HepG2 (cell line): Measurements from ENCODE around the gene LANCL3. TPM values are rescaled to one million over a fixed set of nuclear protein-coding genes. Genes with fewer than 3 reads are reported as not detected.

Source experiments
- ATAC-seq: fragments of 200-7000 bp; cut with Tn5 transposase; 3 replicates; pipeline ENCODE4 v1.9.1; 2020; ENCODE audit warnings: mild to moderate bottlenecking, moderate library complexity
- BruUV-seq: library from RNA; stranded (reverse); fragments of 400-500 nt; replicated peaks from 2 replicates; lab custom pipeline; 2021; lab: Mats Ljungman, UMichigan
- CTCF ChIA-PET: fragments of 300-600 bp; formaldehyde crosslinking; extraction: SDS; loops from one replicate; lab custom pipeline; 2021; ENCODE audit warnings: low total read pairs, inconsistent platforms, low intra/inter-chr PET ratio; lab: Yijun Ruan, JAX
- POLR2A ChIA-PET: fragments of 350-600 bp; sonication (Branson Sonifier 250); formaldehyde crosslinking; loops from one replicate; lab custom pipeline; 2020; ENCODE audit warnings: antibody characterized with exemption, inconsistent platforms; lab: Yijun Ruan, JAX
- DNase-seq: peaks from one replicate; pipeline ENCODE4 v3.0.0-alpha.2; 2015; ENCODE audit warnings: low spot score
- FAIRE-seq: peaks from 3 replicates; lab custom pipeline; 2011; peaks lifted over from hg19 to GRCh38; lab: Jason Lieb, UNC
- H2AFZ ChIP-seq: one replicate; pipeline ENCODE4 v1.6.1; 2011; ENCODE audit warnings: low read length, inconsistent platforms
- H3K27ac ChIP-seq: fragments of 300-600 bp; 3 replicates; pipeline ENCODE4 v1.8.0; 2011; ENCODE audit warnings: mixed run types, mild to moderate bottlenecking, mixed read lengths, low read length, inconsistent platforms; ENCODE audit not compliant: insufficient read depth; ENCODE audit errors: extremely low read length
- H3K27me3 ChIP-seq, 2 experiments: fragments of 200-600 bp in 1 of 2; 2 replicates in 1 of 2; 3 replicates in 1 of 2; pipeline versions ENCODE4 v1.6.0 to v1.8.0; 2011; ENCODE audit warnings: low read length in 2 of 2, mild to moderate bottlenecking in 2 of 2, moderate library complexity in 2 of 2, inconsistent platforms in 1 of 2; ENCODE audit not compliant: insufficient read depth in 2 of 2, control insufficient read depth in 1 of 2
- H3K36me3 ChIP-seq, 2 experiments: fragments of 200-600 bp in 1 of 2; replicated peaks in 1 of 2; 2 replicates in 1 of 2; 3 replicates in 1 of 2; pipeline versions ENCODE4 v1.5.1 to v1.8.0; 2011; ENCODE audit warnings: low read length in 2 of 2, inconsistent platforms in 1 of 2; ENCODE audit not compliant: insufficient read depth in 2 of 2, control insufficient read depth in 1 of 2
- H3K4me1 ChIP-seq: 2 replicates; pipeline ENCODE4 v1.5.1; 2012; ENCODE audit warnings: low read length, inconsistent platforms; ENCODE audit not compliant: insufficient read depth
- H3K4me2 ChIP-seq: 2 replicates; pipeline ENCODE4 v1.6.0; 2011; ENCODE audit warnings: low read depth, low read length, inconsistent platforms
- H3K4me3 ChIP-seq, 3 experiments: fragments of 200-600 bp in 1 of 3; sonication (generic), shearing (Covaris generic) in 1 of 3; replicated peaks in 1 of 3; 2 replicates each; pipeline ENCODE4 v1.5.1; 2011 to 2016; ENCODE audit warnings: low read length in 3 of 3, inconsistent platforms in 2 of 3, low read depth in 2 of 3, mild to moderate bottlenecking in 2 of 3, control low read depth in 1 of 3, mixed read lengths in 1 of 3; ENCODE audit not compliant: insufficient read depth in 1 of 3
- H3K79me2 ChIP-seq: one replicate; pipeline ENCODE4 v1.6.1; 2011; ENCODE audit warnings: low read length, inconsistent platforms; ENCODE audit not compliant: insufficient read depth
- H3K9ac ChIP-seq: 2 replicates; pipeline ENCODE4 v1.6.0; 2011; ENCODE audit warnings: mild to moderate bottlenecking, low read depth, low read length, inconsistent platforms; ENCODE audit not compliant: insufficient read depth
- H3K9me3 ChIP-seq: 2 replicates; pipeline ENCODE4 v1.5.1; 2012; ENCODE audit warnings: mild to moderate bottlenecking, low read length
- H4K20me1 ChIP-seq: 2 replicates; pipeline ENCODE4 v1.6.0; 2011; ENCODE audit warnings: inconsistent platforms, mild to moderate bottlenecking, low read length, moderate library complexity; ENCODE audit not compliant: insufficient read depth
- ATRX ChIP-seq: sonication (generic); formaldehyde crosslinking; IDR thresholded peaks from 2 replicates; pipeline ENCODE4 v1.4.0; 2020; ENCODE audit warnings: missing genetic modification reagents, borderline replicate concordance
- DNMT1 ChIP-seq: sonication (generic); formaldehyde crosslinking; IDR thresholded peaks from 2 replicates; pipeline ENCODE4 v1.5.1; 2020; ENCODE audit warnings: mild to moderate bottlenecking, missing genetic modification reagents
- GPN1 ChIP-seq: sonication (generic); formaldehyde crosslinking; IDR thresholded peaks from 2 replicates; pipeline ENCODE4 v1.5.1; 2020; ENCODE audit warnings: missing genetic modification reagents, borderline replicate concordance
- HOXD1 ChIP-seq: sonication (generic); formaldehyde crosslinking; IDR thresholded peaks from 2 replicates; pipeline ENCODE4 v1.5.0; 2020; ENCODE audit warnings: missing genetic modification reagents
- MIER3 ChIP-seq: IDR thresholded peaks from 2 replicates; pipeline ENCODE4 v1.6.1; 2016; ENCODE audit warnings: missing compliant biosample characterization, borderline replicate concordance
- SIX4 ChIP-seq: sonication (generic); formaldehyde crosslinking; IDR thresholded peaks from 2 replicates; pipeline ENCODE4 v1.4.0; 2020; ENCODE audit warnings: missing genetic modification reagents
- STAG1 ChIP-seq: sonication (generic); formaldehyde crosslinking; IDR thresholded peaks from 2 replicates; pipeline ENCODE4 v1.4.0; 2020; ENCODE audit warnings: missing genetic modification reagents
- TRIM24 ChIP-seq: sonication (generic); formaldehyde crosslinking; IDR thresholded peaks from 2 replicates; pipeline ENCODE4 v1.8.0; 2022; ENCODE audit warnings: mild to moderate bottlenecking, missing genetic modification reagents
- ZNF121 ChIP-seq: sonication (generic); formaldehyde crosslinking; IDR thresholded peaks from 2 replicates; pipeline ENCODE4 v1.5.0; 2020; ENCODE audit warnings: mild to moderate bottlenecking, missing genetic modification reagents
- ZNF235 ChIP-seq: sonication (generic); formaldehyde crosslinking; IDR thresholded peaks from 2 replicates; pipeline ENCODE4 v1.8.1; 2023; ENCODE audit warnings: mild to moderate bottlenecking, missing genetic modification reagents, borderline replicate concordance
- WGBS: methylation state at CpG from one replicate; pipeline ENCODE4 v1.1.6; 2017; ENCODE audit warnings: low lambda C conversion rate; 5-methylcytosine and 5-hydroxymethylcytosine counted together
- in situ Hi-C: cut with HindIII; loops from 2 replicates; pipeline ENCODE4 v1.10.0; 2017; ENCODE audit warnings: low pct_unique_long_range_greater_than_20kb; ENCODE audit not compliant: extremely low pct_ligation_motif_present
- intact Hi-C: fragments of 100-400 bp; cut with micrococcal nuclease; formaldehyde crosslinking; loops from one replicate; pipeline ENCODE4 v1.10.0; 2022; ENCODE audit not compliant: unreplicated experiment
- polyA plus RNA-seq, 8 experiments: library from polyadenylated mRNA; depleted of rRNA in 3 of 8; stranded (reverse) in 7 of 8; unstranded in 1 of 8; fragments of >200 nt; fragmentation: Illumina TruSeq in 4 of 8; extraction: Trizol in 4 of 8; gene quantifications; 2 replicates each; pipeline versions ENCODE4 v1.2.1 to v1.2.3, GENCODE V29; 2011 to 2016; ENCODE audit warnings: low read depth in 4 of 8, missing spikeins in 1 of 8, mixed read lengths in 1 of 8; ENCODE audit not compliant: insufficient read depth in 1 of 8
- total RNA-seq, 5 experiments: library from RNA; depleted of rRNA; stranded (reverse); fragments of >200 nt; fragmentation: Illumina TruSeq; extraction: Trizol; gene quantifications; 2 replicates each; pipeline ENCODE4 v1.2.3, GENCODE V29; 2016; ENCODE audit warnings: low read depth in 1 of 5
- TF ChIP-seq, protein P1 (sequence below): IDR thresholded peaks from 2 replicates; pipeline ENCODE4 v1.6.1; 2016; ENCODE audit warnings: missing compliant biosample characterization, missing genetic modification reagents, borderline replicate concordance
- TF ChIP-seq, protein P2 (sequence below): sonication (generic); formaldehyde crosslinking; conservative IDR thresholded peaks from 2 replicates; pipeline ENCODE4 v1.8.0; 2022; ENCODE audit warnings: missing genetic modification reagents
- TF ChIP-seq, protein P3 (sequence below): sonication (generic); formaldehyde crosslinking; IDR thresholded peaks from 2 replicates; pipeline ENCODE4 v1.8.1; 2023; ENCODE audit warnings: mild to moderate bottlenecking, moderate library complexity, missing genetic modification reagents
- TF ChIP-seq, protein P4 (sequence below): sonication (generic); formaldehyde crosslinking; IDR thresholded peaks from 2 replicates; pipeline ENCODE4 v1.4.0; 2020; ENCODE audit warnings: missing genetic modification reagents, borderline replicate concordance

LANCL3 gene
- total and polyA plus RNA-seq, 2 of the 13 experiments (the other 11 are each of a cell fraction or from before 2014, with no cell fraction given) = not detected

DNA sequence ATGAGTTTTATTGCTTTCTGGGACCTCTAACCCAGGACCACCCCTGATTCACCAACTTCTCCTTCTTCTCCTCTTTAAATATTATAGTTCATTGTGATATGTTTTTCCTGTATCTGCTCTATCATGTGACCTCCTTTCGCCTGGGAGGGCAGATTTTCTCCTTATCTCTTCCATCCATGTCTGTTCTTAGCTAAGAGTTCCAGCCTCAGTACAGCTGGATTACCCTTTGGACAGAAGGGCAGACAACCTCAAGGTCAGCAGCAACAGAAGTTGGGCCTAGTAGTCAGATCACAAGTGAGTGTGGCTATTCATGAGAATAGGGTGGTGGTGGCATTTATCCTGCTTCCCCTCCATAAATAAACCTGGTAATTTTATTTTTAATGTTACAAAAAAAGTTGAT is 108.4 kb downstream of the LANCL3 start:
- ATAC-seq = no peak
- FAIRE-seq = no peak
- Histone ChIP-seq H3K27ac (no peak overlapping the region), H3K4me2 (no peak overlapping the region), H3K9ac (no peak overlapping the region), H4K20me1 (no peaks in the 10 kb centered on the region), H3K36me3 (no peaks in the 10 kb centered on the region), H3K4me3 (no peak overlapping the region), H3K27me3 (no peaks in the 10 kb centered on the region), H3K4me1 (no peaks in the 10 kb centered on the region), H3K9me3 (no peaks in the 10 kb centered on the region), H2AFZ (no peak overlapping the region), H3K79me2 (no peaks in the 10 kb centered on the region)
- POLR2A ChIA-PET = no interaction called here
- in situ Hi-C loops = no loop called here
- intact Hi-C loops = no loop called here
- no peak for DNase-seq
- WGBS = 6% methylated on average over 1 of the region's 1 CpG
- CTCF ChIA-PET = no interaction called here
- BruUV-seq = no TSS peak
- no peak for TF ChIP-seq ZNF235 (CRISPR knock-in tag)
- no peak for TF ChIP-seq HOXD1 (CRISPR knock-in tag)

DNA sequence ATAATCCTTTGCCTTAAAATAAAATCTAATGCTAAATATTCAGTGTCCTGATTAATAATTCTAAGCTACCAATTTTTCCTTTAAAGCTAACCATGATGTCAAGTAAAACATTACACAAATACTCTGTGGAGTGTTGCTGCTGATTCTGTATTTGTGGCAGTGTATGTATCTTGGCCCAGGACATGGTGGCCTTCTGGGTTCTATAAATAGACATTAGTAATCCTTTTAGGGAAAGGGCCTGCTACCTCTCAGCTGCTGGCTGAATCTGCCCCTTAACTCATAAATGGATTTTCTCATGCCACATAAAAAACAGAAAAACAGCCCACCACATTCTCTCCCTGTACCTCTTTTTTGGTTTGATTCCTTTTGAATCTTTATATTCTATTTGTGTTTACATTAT is 113.0 kb downstream of the LANCL3 start:
- Histone ChIP-seq H3K9ac (no peak overlapping the region), H4K20me1 (no peaks in the 10 kb centered on the region), H3K27me3 (no peaks in the 10 kb centered on the region), H3K79me2 (no peaks in the 10 kb centered on the region), H3K4me1 (no peaks in the 10 kb centered on the region), H3K9me3 (no peaks in the 10 kb centered on the region), H3K4me3 (no peak overlapping the region), H2AFZ (no peak overlapping the region), H3K36me3 (no peaks in the 10 kb centered on the region), H3K4me2 (no peak overlapping the region), H3K27ac (no peak overlapping the region)
- FAIRE-seq = no peak
- ATAC-seq = no peak
- POLR2A ChIA-PET = no interaction called here
- BruUV-seq = no TSS peak
- CTCF ChIA-PET = no interaction called here
- in situ Hi-C loops = no loop called here
- no peak for DNase-seq
- intact Hi-C loops = no loop called here
- TF ChIP-seq, protein P1, sequence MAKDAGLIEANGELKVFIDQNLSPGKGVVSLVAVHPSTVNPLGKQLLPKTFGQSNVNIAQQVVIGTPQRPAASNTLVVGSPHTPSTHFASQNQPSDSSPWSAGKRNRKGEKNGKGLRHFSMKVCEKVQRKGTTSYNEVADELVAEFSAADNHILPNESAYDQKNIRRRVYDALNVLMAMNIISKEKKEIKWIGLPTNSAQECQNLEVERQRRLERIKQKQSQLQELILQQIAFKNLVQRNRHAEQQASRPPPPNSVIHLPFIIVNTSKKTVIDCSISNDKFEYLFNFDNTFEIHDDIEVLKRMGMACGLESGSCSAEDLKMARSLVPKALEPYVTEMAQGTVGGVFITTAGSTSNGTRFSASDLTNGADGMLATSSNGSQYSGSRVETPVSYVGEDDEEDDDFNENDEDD (CRISPR knock-in tag) = no peak
- no peak for TF ChIP-seq STAG1 (CRISPR knock-in tag)
- TF ChIP-seq ZNF121 (CRISPR knock-in tag) = no peak
- TF ChIP-seq ATRX (CRISPR knock-in tag) = no peak
- TF ChIP-seq, protein P2, sequence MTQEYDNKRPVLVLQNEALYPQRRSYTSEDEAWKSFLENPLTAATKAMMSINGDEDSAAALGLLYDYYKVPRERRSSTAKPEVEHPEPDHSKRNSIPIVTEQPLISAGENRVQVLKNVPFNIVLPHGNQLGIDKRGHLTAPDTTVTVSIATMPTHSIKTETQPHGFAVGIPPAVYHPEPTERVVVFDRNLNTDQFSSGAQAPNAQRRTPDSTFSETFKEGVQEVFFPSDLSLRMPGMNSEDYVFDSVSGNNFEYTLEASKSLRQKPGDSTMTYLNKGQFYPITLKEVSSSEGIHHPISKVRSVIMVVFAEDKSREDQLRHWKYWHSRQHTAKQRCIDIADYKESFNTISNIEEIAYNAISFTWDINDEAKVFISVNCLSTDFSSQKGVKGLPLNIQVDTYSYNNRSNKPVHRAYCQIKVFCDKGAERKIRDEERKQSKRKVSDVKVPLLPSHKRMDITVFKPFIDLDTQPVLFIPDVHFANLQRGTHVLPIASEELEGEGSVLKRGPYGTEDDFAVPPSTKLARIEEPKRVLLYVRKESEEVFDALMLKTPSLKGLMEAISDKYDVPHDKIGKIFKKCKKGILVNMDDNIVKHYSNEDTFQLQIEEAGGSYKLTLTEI (CRISPR knock-in tag) = no peak
- TF ChIP-seq, protein P3, sequence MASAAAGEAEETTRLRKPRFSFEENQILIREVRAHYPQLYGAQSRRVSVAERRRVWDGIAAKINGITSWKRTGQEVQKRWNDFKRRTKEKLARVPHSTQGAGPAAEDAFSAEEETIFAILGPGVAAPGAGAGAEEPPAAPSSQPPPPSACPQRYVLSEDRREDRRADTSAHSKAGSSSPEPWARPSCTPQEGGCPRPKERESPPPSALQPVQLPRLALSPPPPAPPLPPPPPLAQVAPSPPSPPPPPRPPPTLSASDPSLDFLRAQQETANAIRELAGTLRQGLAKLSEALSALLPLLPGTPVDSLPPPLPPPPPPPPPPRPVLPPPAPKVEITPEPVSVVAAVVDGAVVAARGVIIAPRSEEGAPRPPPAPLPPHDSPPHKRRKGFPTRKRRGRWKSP (CRISPR knock-in tag) = no peak
- TF ChIP-seq, protein P4, sequence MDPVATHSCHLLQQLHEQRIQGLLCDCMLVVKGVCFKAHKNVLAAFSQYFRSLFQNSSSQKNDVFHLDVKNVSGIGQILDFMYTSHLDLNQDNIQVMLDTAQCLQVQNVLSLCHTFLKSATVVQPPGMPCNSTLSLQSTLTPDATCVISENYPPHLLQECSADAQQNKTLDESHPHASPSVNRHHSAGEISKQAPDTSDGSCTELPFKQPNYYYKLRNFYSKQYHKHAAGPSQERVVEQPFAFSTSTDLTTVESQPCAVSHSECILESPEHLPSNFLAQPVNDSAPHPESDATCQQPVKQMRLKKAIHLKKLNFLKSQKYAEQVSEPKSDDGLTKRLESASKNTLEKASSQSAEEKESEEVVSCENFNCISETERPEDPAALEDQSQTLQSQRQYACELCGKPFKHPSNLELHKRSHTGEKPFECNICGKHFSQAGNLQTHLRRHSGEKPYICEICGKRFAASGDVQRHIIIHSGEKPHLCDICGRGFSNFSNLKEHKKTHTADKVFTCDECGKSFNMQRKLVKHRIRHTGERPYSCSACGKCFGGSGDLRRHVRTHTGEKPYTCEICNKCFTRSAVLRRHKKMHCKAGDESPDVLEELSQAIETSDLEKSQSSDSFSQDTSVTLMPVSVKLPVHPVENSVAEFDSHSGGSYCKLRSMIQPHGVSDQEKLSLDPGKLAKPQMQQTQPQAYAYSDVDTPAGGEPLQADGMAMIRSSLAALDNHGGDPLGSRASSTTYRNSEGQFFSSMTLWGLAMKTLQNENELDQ = no peak
- TF ChIP-seq SIX4 (CRISPR knock-in tag) = no peak
- no peak for TF ChIP-seq DNMT1 (CRISPR knock-in tag)
- TF ChIP-seq GPN1 (CRISPR knock-in tag) = no peak
- no peak for TF ChIP-seq MIER3 (CRISPR knock-in tag)
- TF ChIP-seq TRIM24 = no peak
